Keratinocyte (primary cell): ENCODE results near the gene ARHGDIB. TPM values are rescaled to one million over a fixed set of nuclear protein-coding genes. Genes with fewer than 3 reads are reported as not detected.

Source experiments
- DNase-seq: peaks from one replicate; pipeline ENCODE4 v3.0.0-alpha.2; 2011; ENCODE audit warnings: low read depth, missing footprints, low spot score
- FAIRE-seq: peaks from 2 replicates; lab custom pipeline; 2011; peaks lifted over from hg19 to GRCh38; lab: Jason Lieb, UNC
- H2AFZ ChIP-seq: 2 replicates; pipeline ENCODE4 v1.6.0; 2012; ENCODE audit warnings: low read length, control low read depth, inconsistent platforms; ENCODE audit not compliant: control insufficient read depth
- H3K27ac ChIP-seq: 2 replicates; pipeline ENCODE4 v1.5.1; 2011; ENCODE audit warnings: low read length; ENCODE audit not compliant: control insufficient read depth, insufficient read depth
- H3K27me3 ChIP-seq: 3 replicates; pipeline ENCODE4 v1.6.0; 2011; ENCODE audit warnings: low read length; ENCODE audit not compliant: control insufficient read depth, insufficient read depth; ENCODE audit errors: extremely low read depth
- H3K36me3 ChIP-seq, 2 experiments: 2 replicates in 1 of 2; 3 replicates in 1 of 2; pipeline ENCODE4 v1.5.1; 2011; ENCODE audit warnings: low read length in 2 of 2, mild to moderate bottlenecking in 1 of 2; ENCODE audit not compliant: control insufficient read depth in 2 of 2, insufficient read depth in 2 of 2; ENCODE audit errors: extremely low read depth in 1 of 2
- H3K4me1 ChIP-seq: 3 replicates; pipeline ENCODE4 v1.5.1; 2011; ENCODE audit warnings: low read length; ENCODE audit not compliant: control insufficient read depth, insufficient read depth; ENCODE audit errors: extremely low read depth
- H3K4me2 ChIP-seq: 3 replicates; pipeline ENCODE4 v1.6.0; 2011; ENCODE audit warnings: low read depth, low read length; ENCODE audit not compliant: control insufficient read depth, insufficient read depth; ENCODE audit errors: extremely low read depth
- H3K4me3 ChIP-seq, 3 experiments: fragments of 200-600 bp in 1 of 3; sonication (generic) in 1 of 3; 2 replicates in 2 of 3; 3 replicates in 1 of 3; pipeline ENCODE4 v1.5.1; 2011 to 2016; ENCODE audit warnings: low read length in 3 of 3, mild to moderate bottlenecking in 3 of 3, control low read depth in 2 of 3, inconsistent platforms in 1 of 3, low read depth in 1 of 3, mixed read lengths in 1 of 3, mixed run types in 1 of 3, moderate library complexity in 1 of 3; ENCODE audit not compliant: control insufficient read depth in 2 of 3, insufficient read depth in 2 of 3; ENCODE audit errors: extremely low read depth in 1 of 3
- H3K79me2 ChIP-seq: 2 replicates; pipeline ENCODE4 v1.6.0; 2012; ENCODE audit warnings: low read length; ENCODE audit not compliant: control insufficient read depth, insufficient read depth
- H3K9ac ChIP-seq: 3 replicates; pipeline ENCODE4 v1.6.0; 2011; ENCODE audit warnings: low read length; ENCODE audit not compliant: control insufficient read depth, insufficient read depth; ENCODE audit errors: extremely low read depth
- H3K9me1 ChIP-seq: 3 replicates; pipeline ENCODE4 v1.6.0; 2011; ENCODE audit warnings: low read length; ENCODE audit not compliant: control insufficient read depth, insufficient read depth; ENCODE audit errors: extremely low read depth
- H3K9me3 ChIP-seq: 2 replicates; pipeline ENCODE4 v1.5.1; 2012; ENCODE audit warnings: low read depth, low read length; ENCODE audit not compliant: control insufficient read depth
- H4K20me1 ChIP-seq: 3 replicates; pipeline ENCODE4 v1.6.0; 2011; ENCODE audit warnings: low read length; ENCODE audit not compliant: control insufficient read depth, insufficient read depth; ENCODE audit errors: extremely low read depth
- EZH2 ChIP-seq: IDR thresholded peaks from one replicate; pipeline ENCODE4 v1.6.1; 2012; ENCODE audit warnings: inconsistent platforms, mild to moderate bottlenecking, low read length, moderate library complexity
- dilution Hi-C: fragments of 300-500 bp; cut with MboI; formaldehyde crosslinking; loops from one replicate; pipeline ENCODE4 v1.7.0; 2020; ENCODE audit warnings: low sequenced_read_pairs; ENCODE audit not compliant: extremely low pct_ligation_motif_present
- polyA plus RNA-seq, 5 experiments: library from polyadenylated mRNA; depleted of rRNA in 3 of 5; stranded (reverse) in 3 of 5; stranded (forward) in 1 of 5; unstranded in 1 of 5; fragments of >200 nt; gene quantifications; 1 replicate in 1 of 5; 2 replicates in 3 of 5; 3 replicates in 1 of 5; pipeline versions ENCODE4 v1.2.1 to v1.2.3, GENCODE V29; 2011 to 2012; ENCODE audit warnings: missing spikeins in 2 of 5, low read depth in 1 of 5, low replicate concordance in 1 of 5
- TF ChIP-seq, protein P1 (sequence below), 3 experiments: IDR thresholded peaks in 1 of 3; conservative IDR thresholded peaks in 1 of 3; optimal IDR thresholded peaks in 1 of 3; 2 replicates in 2 of 3; 3 replicates in 1 of 3; pipeline versions ENCODE3 to v1.5.1; 2011; ENCODE audit warnings: low read length in 3 of 3, mild to moderate bottlenecking in 3 of 3, moderate library complexity in 2 of 3, control low read depth in 1 of 3, inconsistent platforms in 1 of 3; ENCODE audit not compliant: insufficient read depth in 2 of 3; ENCODE audit errors: extremely low read depth in 1 of 3

Gene ARHGDIB
- polyA plus RNA-seq, 1 donor (not counting 4 experiments of a cell fraction or from before 2014, with no cell fraction given) = 164 TPM

DNA sequence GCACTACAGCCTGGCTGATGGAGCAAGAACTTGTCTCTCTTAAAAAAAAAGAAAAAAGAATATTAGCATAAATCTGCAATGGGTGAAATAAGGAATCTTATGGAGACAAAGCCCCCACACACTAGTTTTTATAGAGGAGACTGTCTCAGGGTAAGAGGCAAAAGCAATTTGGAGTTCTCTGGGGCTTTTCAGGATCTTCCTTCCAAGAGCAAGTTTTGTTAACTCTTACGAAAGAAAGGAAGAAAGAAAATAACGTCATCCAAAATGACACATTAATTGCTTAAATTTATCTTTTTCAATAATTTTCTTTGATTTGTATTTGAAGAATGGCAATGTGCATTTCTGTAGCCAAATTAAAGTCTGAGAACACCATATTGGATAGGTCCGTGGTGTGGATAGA, 15.3 kb upstream of the ARHGDIB start:
- no peaks in the 10 kb centered on the region for H3K79me2 ChIP-seq
- no peaks in the 10 kb centered on the region for H3K27me3 ChIP-seq
- no peaks in the 10 kb centered on the region for H3K4me1 ChIP-seq
- no peak for FAIRE-seq
- H4K20me1 ChIP-seq = no peaks in the 10 kb centered on the region
- DNase-seq = no peak
- TF ChIP-seq, protein P1, sequence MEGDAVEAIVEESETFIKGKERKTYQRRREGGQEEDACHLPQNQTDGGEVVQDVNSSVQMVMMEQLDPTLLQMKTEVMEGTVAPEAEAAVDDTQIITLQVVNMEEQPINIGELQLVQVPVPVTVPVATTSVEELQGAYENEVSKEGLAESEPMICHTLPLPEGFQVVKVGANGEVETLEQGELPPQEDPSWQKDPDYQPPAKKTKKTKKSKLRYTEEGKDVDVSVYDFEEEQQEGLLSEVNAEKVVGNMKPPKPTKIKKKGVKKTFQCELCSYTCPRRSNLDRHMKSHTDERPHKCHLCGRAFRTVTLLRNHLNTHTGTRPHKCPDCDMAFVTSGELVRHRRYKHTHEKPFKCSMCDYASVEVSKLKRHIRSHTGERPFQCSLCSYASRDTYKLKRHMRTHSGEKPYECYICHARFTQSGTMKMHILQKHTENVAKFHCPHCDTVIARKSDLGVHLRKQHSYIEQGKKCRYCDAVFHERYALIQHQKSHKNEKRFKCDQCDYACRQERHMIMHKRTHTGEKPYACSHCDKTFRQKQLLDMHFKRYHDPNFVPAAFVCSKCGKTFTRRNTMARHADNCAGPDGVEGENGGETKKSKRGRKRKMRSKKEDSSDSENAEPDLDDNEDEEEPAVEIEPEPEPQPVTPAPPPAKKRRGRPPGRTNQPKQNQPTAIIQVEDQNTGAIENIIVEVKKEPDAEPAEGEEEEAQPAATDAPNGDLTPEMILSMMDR (optimal IDR thresholded peaks at IDR 0.05 in 1 of 3, IDR thresholded peaks at IDR 0.05 in 1 of 3, conservative IDR thresholded peaks at IDR 0.05 in 1 of 3; ENCODE audit: extremely low read depth in 1 of 3, insufficient read depth in 2 of 3, low read length in 3 of 3) = no peak
- TF ChIP-seq EZH2 = no peak
- H2AFZ ChIP-seq = no peak overlapping the region
- H3K27ac ChIP-seq = no peak overlapping the region
- H3K9me1 ChIP-seq = no peaks in the 10 kb centered on the region
- H3K4me2 ChIP-seq = no peak overlapping the region
- H3K9me3 ChIP-seq = no peaks in the 10 kb centered on the region
- dilution Hi-C loops = no loop called here
- H3K4me3 ChIP-seq = no peak overlapping the region
- H3K9ac ChIP-seq = no peak overlapping the region
- H3K36me3 ChIP-seq = no peaks in the 10 kb centered on the region

DNA sequence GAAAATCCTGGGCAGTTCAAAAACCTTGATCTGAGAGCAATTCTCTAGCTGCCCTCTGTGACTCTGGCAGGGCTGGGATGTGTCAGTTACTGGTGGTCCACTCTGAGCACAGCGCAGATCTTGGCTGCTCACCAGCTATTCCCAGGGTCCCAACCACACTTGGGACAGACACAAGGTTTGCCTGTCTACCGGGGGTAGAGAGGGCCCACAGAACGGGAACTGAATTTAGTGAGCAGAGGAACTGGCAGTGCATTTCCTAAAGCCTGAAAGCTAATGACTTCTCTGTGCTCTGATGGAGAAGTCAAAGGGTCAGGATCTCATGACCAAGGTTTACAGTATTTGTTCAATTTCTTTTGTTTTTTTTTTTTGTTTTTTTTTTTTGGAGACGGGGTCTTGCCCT, 14.1 kb upstream of the ARHGDIB start:
- Histone ChIP-seq H3K79me2 (no peaks in the 10 kb centered on the region), H3K4me1 (no peaks in the 10 kb centered on the region), H3K4me3 (no peak overlapping the region), H3K36me3 (no peaks in the 10 kb centered on the region), H3K9me1 (no peaks in the 10 kb centered on the region), H3K9me3 (no peaks in the 10 kb centered on the region), H3K27me3 (no peaks in the 10 kb centered on the region), H3K27ac (no peak overlapping the region), H4K20me1 (no peaks in the 10 kb centered on the region), H3K9ac (no peak overlapping the region), H2AFZ (no peak overlapping the region), H3K4me2 (no peak overlapping the region)
- dilution Hi-C loops = no loop called here
- FAIRE-seq = no peak
- TF ChIP-seq, protein P1 (optimal IDR thresholded peaks at IDR 0.05 in 1 of 3, IDR thresholded peaks at IDR 0.05 in 1 of 3, conservative IDR thresholded peaks at IDR 0.05 in 1 of 3; ENCODE audit: extremely low read depth in 1 of 3, insufficient read depth in 2 of 3, low read length in 3 of 3) = no peak
- no peak for TF ChIP-seq EZH2
- no peak for DNase-seq
